Liver (tissue), 3 donors: ENCODE measurements around the gene RGS3.
A peak's percentile ranks its signal among the peaks of the same experiment; 100 is the strongest.

Source experiments
- FOXA1 ChIP-seq: IDR thresholded peaks from 2 replicates; pipeline ENCODE4 v1.6.1; 2016; ENCODE audit warnings: antibody characterized with exemption
- GABPA ChIP-seq, 2 donors: IDR thresholded peaks in 1 of 2; conservative IDR thresholded peaks in 1 of 2; 2 replicates each; pipeline ENCODE4 v1.6.1; 2016; ENCODE audit warnings: antibody characterized with exemption in 2 of 2, mild to moderate bottlenecking in 1 of 2, moderate library complexity in 1 of 2
- RAD21 ChIP-seq, 2 donors: IDR thresholded peaks; 2 replicates each; pipeline ENCODE4 v1.6.1; 2016; ENCODE audit warnings: antibody characterized with exemption in 2 of 2, mild to moderate bottlenecking in 2 of 2
- TF ChIP-seq, protein P1 (sequence below): fragments of 150-350 bp; IDR thresholded peaks from 2 replicates; pipeline ENCODE4 v1.5.1; 2017; ENCODE audit warnings: improper control_type of control experiment, low read depth, low read length; ENCODE audit not compliant: missing input control
- TF ChIP-seq, protein P2 (sequence below): IDR thresholded peaks from 2 replicates; pipeline ENCODE4 v1.6.1; 2016; ENCODE audit warnings: antibody characterized with exemption
- TF ChIP-seq, protein P3 (sequence below): IDR thresholded peaks from 2 replicates; pipeline ENCODE4 v1.6.1; 2016; ENCODE audit warnings: antibody characterized with exemption
- donor health status: healthy.
- donor health status: healthy.

DNA sequence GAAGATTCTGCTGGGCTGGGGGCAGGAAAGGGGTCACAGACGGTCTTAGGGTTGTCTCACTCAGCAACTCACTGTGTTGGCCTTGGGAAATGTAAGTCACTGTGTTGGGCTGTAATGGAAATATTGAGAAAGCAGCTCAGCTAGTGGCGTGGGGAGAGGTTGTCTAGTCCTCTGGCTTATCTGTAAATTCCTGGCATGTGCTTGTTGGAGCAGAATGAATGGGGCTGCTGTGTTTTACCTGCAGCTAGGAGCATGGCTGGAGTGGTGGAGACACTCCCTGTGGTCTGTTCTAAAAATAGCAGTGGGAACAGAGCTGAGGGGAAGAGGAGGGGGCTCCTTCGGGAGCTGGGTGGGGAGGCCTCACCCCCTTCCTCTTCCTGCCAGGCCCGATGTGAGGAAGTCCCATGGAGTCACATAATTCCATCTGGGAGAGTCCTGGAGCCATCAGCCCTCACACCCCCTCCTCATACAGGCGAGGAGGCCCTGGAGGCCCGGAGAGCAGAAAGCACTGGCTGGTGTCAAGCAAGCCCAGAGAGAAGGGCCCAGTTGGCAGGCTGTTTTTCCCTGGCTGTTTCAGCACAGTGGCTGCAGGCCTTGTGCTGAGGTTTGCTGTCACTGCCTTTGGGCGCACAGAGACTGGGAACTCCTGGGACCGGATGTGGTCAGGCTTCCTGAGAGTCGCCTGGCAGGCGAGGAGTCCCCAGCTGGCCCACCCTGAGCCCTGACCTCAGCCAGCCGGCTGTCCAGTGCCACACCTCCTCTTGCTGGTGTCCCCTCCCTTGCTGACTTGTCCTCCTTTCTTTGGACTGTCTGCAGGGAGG is 84.9 kb downstream of the RGS3 start:
- TF ChIP-seq, protein P1, sequence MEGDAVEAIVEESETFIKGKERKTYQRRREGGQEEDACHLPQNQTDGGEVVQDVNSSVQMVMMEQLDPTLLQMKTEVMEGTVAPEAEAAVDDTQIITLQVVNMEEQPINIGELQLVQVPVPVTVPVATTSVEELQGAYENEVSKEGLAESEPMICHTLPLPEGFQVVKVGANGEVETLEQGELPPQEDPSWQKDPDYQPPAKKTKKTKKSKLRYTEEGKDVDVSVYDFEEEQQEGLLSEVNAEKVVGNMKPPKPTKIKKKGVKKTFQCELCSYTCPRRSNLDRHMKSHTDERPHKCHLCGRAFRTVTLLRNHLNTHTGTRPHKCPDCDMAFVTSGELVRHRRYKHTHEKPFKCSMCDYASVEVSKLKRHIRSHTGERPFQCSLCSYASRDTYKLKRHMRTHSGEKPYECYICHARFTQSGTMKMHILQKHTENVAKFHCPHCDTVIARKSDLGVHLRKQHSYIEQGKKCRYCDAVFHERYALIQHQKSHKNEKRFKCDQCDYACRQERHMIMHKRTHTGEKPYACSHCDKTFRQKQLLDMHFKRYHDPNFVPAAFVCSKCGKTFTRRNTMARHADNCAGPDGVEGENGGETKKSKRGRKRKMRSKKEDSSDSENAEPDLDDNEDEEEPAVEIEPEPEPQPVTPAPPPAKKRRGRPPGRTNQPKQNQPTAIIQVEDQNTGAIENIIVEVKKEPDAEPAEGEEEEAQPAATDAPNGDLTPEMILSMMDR: no peak
- TF ChIP-seq GABPA (IDR thresholded peaks at IDR 0.05 in 1 of 2, conservative IDR thresholded peaks at IDR 0.05 in 1 of 2) (no peak), FOXA1 (peak; percentile 38), RAD21 (IDR thresholded peaks at IDR 0.05) (peak; percentile 24 to 54)
- TF ChIP-seq, protein P2, sequence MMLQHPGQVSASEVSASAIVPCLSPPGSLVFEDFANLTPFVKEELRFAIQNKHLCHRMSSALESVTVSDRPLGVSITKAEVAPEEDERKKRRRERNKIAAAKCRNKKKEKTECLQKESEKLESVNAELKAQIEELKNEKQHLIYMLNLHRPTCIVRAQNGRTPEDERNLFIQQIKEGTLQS: peak; percentile 95
- TF ChIP-seq, protein P3, sequence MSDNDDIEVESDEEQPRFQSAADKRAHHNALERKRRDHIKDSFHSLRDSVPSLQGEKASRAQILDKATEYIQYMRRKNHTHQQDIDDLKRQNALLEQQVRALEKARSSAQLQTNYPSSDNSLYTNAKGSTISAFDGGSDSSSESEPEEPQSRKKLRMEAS: peak; percentile 76
